Neural cell (in vitro differentiated cells): ENCODE results near the gene TENT4A. TPM values are rescaled to one million over a fixed set of nuclear protein-coding genes. Genes with fewer than 3 reads are reported as not detected.

Experiments used
- H2AFZ ChIP-seq: fragments of 200-600, 300-800 bp; sonication (generic), shearing (Covaris generic); 2 replicates; pipeline ENCODE4 v1.6.0; 2014; ENCODE audit warnings: low read depth, mild to moderate bottlenecking, antibody characterized with exemption, low read length, moderate library complexity
- H3F3A ChIP-seq: fragments of 200-600 bp; shearing (Covaris generic); 2 replicates; pipeline ENCODE4 v1.6.1; 2016; ENCODE audit warnings: mild to moderate bottlenecking, moderate library complexity, mixed read lengths, antibody characterized with exemption, low read length; ENCODE audit not compliant: insufficient read depth, poor library complexity, severe bottlenecking
- H3K27ac ChIP-seq: fragments of 200-600, 300-800 bp; sonication (generic), shearing (Covaris generic); 2 replicates; pipeline ENCODE4 v1.5.1; 2014; ENCODE audit warnings: mild to moderate bottlenecking, low read length, moderate library complexity
- H3K27me3 ChIP-seq: fragments of 300-800, 200-600 bp; sonication (generic), shearing (Covaris generic); 2 replicates; pipeline ENCODE4 v1.6.0; 2014; ENCODE audit warnings: mild to moderate bottlenecking, low read depth, low read length, moderate library complexity; ENCODE audit not compliant: insufficient read depth
- H3K36me3 ChIP-seq: fragments of 300-800, 200-600 bp; sonication (generic), shearing (Covaris generic); 2 replicates; pipeline ENCODE4 v1.5.1; 2014; ENCODE audit warnings: mild to moderate bottlenecking, antibody characterized with exemption, low read length, moderate library complexity; ENCODE audit not compliant: insufficient read depth
- H3K4me2 ChIP-seq: fragments of 300-800, 200-600 bp; sonication (generic), shearing (Covaris generic); 2 replicates; pipeline ENCODE4 v1.6.0; 2014; ENCODE audit warnings: mild to moderate bottlenecking, low read length
- H3K4me3 ChIP-seq: fragments of 300-800, 200-600 bp; sonication (generic), shearing (Covaris generic); 2 replicates; pipeline ENCODE4 v1.5.1; 2014; ENCODE audit warnings: mild to moderate bottlenecking, low read length, moderate library complexity
- H3K79me2 ChIP-seq: fragments of 200-600 bp; shearing (Covaris generic); replicated peaks from 2 replicates; pipeline ENCODE4 v1.6.0; 2014; ENCODE audit warnings: mild to moderate bottlenecking, low read length, moderate library complexity; ENCODE audit not compliant: insufficient read depth
- H3K9ac ChIP-seq: fragments of 300-800, 200-600 bp; sonication (generic), shearing (Covaris generic); 2 replicates; pipeline ENCODE4 v1.6.1; 2016; ENCODE audit warnings: mild to moderate bottlenecking, low read length, mixed read lengths
- H3K9me2 ChIP-seq: fragments of 200-600 bp; shearing (Covaris generic); 2 replicates; pipeline ENCODE4 v1.6.1; 2016; ENCODE audit warnings: mild to moderate bottlenecking, low read length, mixed read lengths; ENCODE audit not compliant: insufficient read depth
- H3K9me3 ChIP-seq: fragments of 200-600, 300-800 bp; sonication (generic), shearing (Covaris generic); 2 replicates; pipeline ENCODE4 v1.6.1; 2016; ENCODE audit warnings: mild to moderate bottlenecking, mixed run types, low read length, moderate library complexity, mixed read lengths
- H4K20me1 ChIP-seq: fragments of 200-600 bp; shearing (Covaris generic); 2 replicates; pipeline ENCODE4 v1.6.1; 2016; ENCODE audit warnings: mild to moderate bottlenecking, mixed run types; ENCODE audit not compliant: insufficient read depth
- CTCF ChIP-seq: fragments of 450-650 bp; IDR thresholded peaks from 2 replicates; pipeline ENCODE4 v1.5.1; 2014; ENCODE audit warnings: antibody characterized with exemption, mild to moderate bottlenecking, moderate library complexity; ENCODE audit not compliant: poor library complexity, severe bottlenecking
- EP300 ChIP-seq: fragments of 450-650 bp; conservative IDR thresholded peaks from 2 replicates; pipeline ENCODE4 v1.6.1; 2014; ENCODE audit warnings: antibody characterized with exemption, mild to moderate bottlenecking, moderate library complexity; ENCODE audit not compliant: poor library complexity, severe bottlenecking
- EZH2 ChIP-seq: fragments of 200-600, 300-800 bp; shearing (Covaris generic), sonication (generic); IDR thresholded peaks from 2 replicates; pipeline ENCODE4 v1.6.1; 2014; ENCODE audit warnings: antibody characterized with exemption, low read length, borderline replicate concordance, mild to moderate bottlenecking; ENCODE audit not compliant: insufficient read depth, poor library complexity, severe bottlenecking
- MXI1 ChIP-seq: fragments of 450-650 bp; conservative IDR thresholded peaks from 2 replicates; pipeline ENCODE4 v1.6.1; 2014; ENCODE audit warnings: antibody characterized with exemption, mild to moderate bottlenecking; ENCODE audit not compliant: poor library complexity, severe bottlenecking
- POLR2AphosphoS5 ChIP-seq: IDR thresholded peaks from 2 replicates; pipeline ENCODE4 v1.6.1; 2012
- RAD21 ChIP-seq: fragments of 450-650 bp; conservative IDR thresholded peaks from 2 replicates; pipeline ENCODE4 v1.6.1; 2014; ENCODE audit warnings: antibody characterized with exemption, mild to moderate bottlenecking, moderate library complexity
- REST ChIP-seq: IDR thresholded peaks from 2 replicates; pipeline ENCODE4 v1.6.1; 2012; ENCODE audit warnings: borderline replicate concordance
- SMC3 ChIP-seq: fragments of 450-650 bp; conservative IDR thresholded peaks from 2 replicates; pipeline ENCODE4 v1.6.1; 2014; ENCODE audit warnings: antibody characterized with exemption, mild to moderate bottlenecking, moderate library complexity; ENCODE audit not compliant: poor library complexity
- TAF1 ChIP-seq: IDR thresholded peaks from 2 replicates; pipeline ENCODE4 v1.6.1; 2012; ENCODE audit warnings: low read depth
- polyA plus RNA-seq: library from polyadenylated mRNA; depleted of rRNA; stranded (reverse); fragments of >200 nt; gene quantifications from 2 replicates; pipeline ENCODE4 v1.2.3, GENCODE V29; 2014

The TENT4A gene
- polyA plus RNA-seq, 1 donor from 2014 or later, result 12.1 TPM

- no peaks in the 10 kb centered on the region for H4K20me1 ChIP-seq
- no peaks in the 10 kb centered on the region for H3K9me3 ChIP-seq
- H3K27me3 ChIP-seq, result peaks cover 20% of the 10 kb centered on the region
- H3K4me2 ChIP-seq, result no peak overlapping the region
- no peak overlapping the region for H2AFZ ChIP-seq
- no peaks in the 10 kb centered on the region for H3F3A ChIP-seq
- no peak overlapping the region for H3K27ac ChIP-seq
- H3K9me2 ChIP-seq, result no peaks in the 10 kb centered on the region
- H3K4me3 ChIP-seq, result no peak overlapping the region
- H3K9ac ChIP-seq, result no peak overlapping the region
- H3K79me2 ChIP-seq, result no peaks in the 10 kb centered on the region
- H3K36me3 ChIP-seq, result no peaks in the 10 kb centered on the region
- TF ChIP-seq REST (no peak), CTCF (no peak), POLR2AphosphoS5 (no peak), RAD21 (no peak), EZH2 (no peak), TAF1 (no peak), MXI1 (no peak), EP300 (no peak), SMC3 (no peak)
These were observed 31.6 kb upstream of the TENT4A start for GRCh38 chr5:6681682-6682081.

DNA sequence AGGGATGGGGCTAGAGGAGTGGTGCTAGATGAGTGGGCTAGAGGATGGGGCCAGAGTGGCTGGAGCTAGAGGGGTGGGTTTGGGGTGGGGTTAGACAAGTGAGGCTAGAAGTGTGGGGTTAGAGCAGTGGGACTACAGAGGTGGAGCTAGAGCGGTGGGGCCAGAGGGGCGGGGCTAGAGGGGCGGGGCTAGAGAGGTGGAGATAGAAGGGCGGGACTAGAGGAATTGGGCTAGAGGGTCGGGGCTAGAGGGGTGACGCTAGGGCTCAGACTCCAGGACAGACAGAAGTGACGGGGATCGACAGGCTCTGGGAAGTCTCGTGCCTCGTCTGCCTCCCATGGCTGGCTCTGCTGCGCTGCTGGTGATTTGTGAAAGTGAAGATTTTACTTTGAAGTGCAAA, 31.0 kb upstream of the TENT4A start:
- Histone ChIP-seq H3F3A (no peaks in the 10 kb centered on the region), H3K9me3 (no peaks in the 10 kb centered on the region), H3K9ac (no peak overlapping the region), H3K27ac (no peak overlapping the region), H2AFZ (no peak overlapping the region), H4K20me1 (no peaks in the 10 kb centered on the region), H3K4me3 (no peak overlapping the region), H3K79me2 (no peaks in the 10 kb centered on the region), H3K9me2 (no peaks in the 10 kb centered on the region), H3K36me3 (no peaks in the 10 kb centered on the region), H3K4me2 (no peak overlapping the region), H3K27me3 (peaks cover 25% of the 10 kb centered on the region)
- TF ChIP-seq SMC3 (no peak), EZH2 (no peak)

- Histone ChIP-seq H3K79me2 (no peaks in the 10 kb centered on the region), H3K9ac (no peak overlapping the region), H3F3A (no peaks in the 10 kb centered on the region), H3K4me3 (no peak overlapping the region), H2AFZ (no peak overlapping the region), H3K9me2 (no peaks in the 10 kb centered on the region), H3K4me2 (no peak overlapping the region), H3K27ac (no peak overlapping the region), H4K20me1 (no peaks in the 10 kb centered on the region), H3K9me3 (no peaks in the 10 kb centered on the region), H3K36me3 (no peaks in the 10 kb centered on the region), H3K27me3 (peaks cover 35% of the 10 kb centered on the region)
- TF ChIP-seq SMC3 (no peak), TAF1 (no peak), EZH2 (no peak), CTCF (no peak), EP300 (no peak), MXI1 (no peak), POLR2AphosphoS5 (no peak), RAD21 (no peak), REST (no peak)
These were observed 30.0 kb upstream of the TENT4A start for GRCh38 chr5:6683241-6683640.
